ENCODE data around the gene SLC37A1. TPM values are rescaled to one million over a fixed set of nuclear protein-coding genes. Genes with fewer than 3 reads are reported as not detected.

SLC37A1 gene
- total and polyA plus RNA-seq, 7 donors, result 2.3 to 98.5 (median 7.8) TPM

- Histone ChIP-seq H3K36me3 (no peaks in the 10 kb centered on the region), H3K4me3 (no peak overlapping the region), H3K27me3 (no peaks in the 10 kb centered on the region), H3K4me1 (peaks cover 0 to 20% (median 16%) of the 10 kb centered on the region in 4 donors), H3K27ac (no peak overlapping the region), H3K9me3 (no peaks in the 10 kb centered on the region)
- no peak for TF ChIP-seq POLR2A (IDR thresholded peaks at IDR 0.05)
- TF ChIP-seq CTCF (IDR thresholded peaks at IDR 0.05), result no peak
- no peak for TF ChIP-seq POLR2AphosphoS5 (IDR thresholded peaks at IDR 0.05)
- TF ChIP-seq EP300 (IDR thresholded peaks at IDR 0.05), result no peak
- peak; percentile 59 for DNase-seq
- intact Hi-C loops (cut with DNase I), result no loop called here
- WGBS, 2 donors, result 94 to 95% methylated on average over 16 of the region's 16 CpGs
Observed at GRCh38 chr21:42512346-42513034, 1.2 kb upstream of the SLC37A1 start.

DNA sequence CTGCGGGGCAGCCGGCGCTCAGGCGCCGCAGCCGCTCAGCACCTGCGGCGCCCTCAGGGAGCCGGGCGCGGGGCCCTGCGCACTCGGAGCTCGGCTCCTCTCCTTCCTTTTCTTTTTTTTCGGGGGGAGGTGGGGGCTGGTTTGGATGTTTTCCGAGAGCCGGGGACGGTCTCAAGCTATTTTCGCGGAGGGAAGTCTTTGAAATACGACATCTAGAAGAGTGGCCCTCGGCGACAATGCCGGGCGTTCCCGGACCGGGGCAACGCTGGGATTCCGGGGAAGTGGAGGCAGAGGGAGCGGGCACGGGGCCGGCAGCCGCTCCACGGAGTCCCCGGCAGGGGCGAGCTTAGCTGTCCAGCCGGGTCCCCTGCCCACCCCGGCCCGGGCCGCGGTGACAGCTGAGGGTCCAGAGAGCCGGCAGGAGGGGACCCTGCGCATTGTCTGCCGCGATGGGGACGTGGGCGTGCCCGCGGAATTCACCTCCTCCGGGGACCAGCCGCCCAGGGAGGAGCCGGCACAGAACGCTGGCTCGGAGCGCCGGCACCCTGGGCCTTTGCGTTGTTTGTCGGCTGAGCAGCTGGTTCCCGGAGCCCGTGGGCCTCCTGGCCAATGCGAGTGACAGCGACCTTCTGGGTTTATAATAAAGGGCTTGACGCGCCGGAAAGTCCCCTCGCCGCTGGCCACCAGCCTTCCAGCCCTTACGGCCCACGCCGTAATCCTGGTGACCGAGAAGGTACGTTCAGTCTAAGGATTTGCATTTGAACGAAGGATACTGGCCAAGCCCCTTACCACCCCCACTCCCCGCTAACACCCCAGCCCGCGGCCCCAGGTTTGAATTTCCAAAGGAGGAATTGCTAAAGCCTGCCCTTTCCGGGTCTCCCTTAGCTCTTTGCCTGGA, 582 bp downstream of the SLC37A1 start:
- Histone ChIP-seq H3K27me3 (no peaks in the 10 kb centered on the region), H3K27ac (peak overlapping the region; percentile 59 to 73 (median 70)), H3K36me3 (peaks cover 0 to 13% (median 3%) of the 10 kb centered on the region in 4 donors), H3K9me3 (no peaks in the 10 kb centered on the region), H3K4me1 (peaks cover 0 to 20% (median 16%) of the 10 kb centered on the region in 4 donors), H3K4me3 (peak overlapping the region; percentile 69 to 86 (median 80))
- 1% methylated on average over 77 of the region's 77 CpGs for WGBS, 2 donors
- intact Hi-C loops (cut with DNase I), result no loop called here
- peak; percentile 72 for DNase-seq
- TF ChIP-seq POLR2AphosphoS5 (IDR thresholded peaks at IDR 0.05), result peak in 1 of 4 donors; percentile 6
- TF ChIP-seq POLR2A (IDR thresholded peaks at IDR 0.05), result no peak

DNA sequence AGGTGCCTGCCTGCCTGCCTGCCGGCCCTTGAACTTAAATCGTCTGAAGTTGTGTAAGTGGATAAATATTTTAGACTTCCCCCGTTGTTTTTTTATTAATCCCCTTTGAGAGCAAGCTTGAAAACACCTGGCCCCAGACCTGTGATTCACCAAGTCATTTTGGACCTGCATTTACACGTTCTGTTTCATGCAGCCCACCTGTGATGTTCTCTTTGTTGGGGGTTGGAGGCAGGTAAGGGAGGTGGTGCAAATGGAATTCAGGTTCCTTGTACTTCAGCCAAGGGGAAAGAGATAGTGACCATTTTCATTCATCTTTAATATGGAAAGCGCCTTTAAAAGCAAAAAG, 1.2 kb downstream of the SLC37A1 start:
- no peaks in the 10 kb centered on the region for H3K27me3 ChIP-seq
- WGBS, 2 donors, result 8 to 19% methylated on average over 5 of the region's 5 CpGs
- peak overlapping the region in 3 of 4 donors; percentile 69 to 73 (median 70) for H3K27ac ChIP-seq
- TF ChIP-seq POLR2AphosphoS5 (IDR thresholded peaks at IDR 0.05), result no peak
- no peak for TF ChIP-seq EP300 (IDR thresholded peaks at IDR 0.05)
- no peak for TF ChIP-seq POLR2A (IDR thresholded peaks at IDR 0.05)
- no peak for TF ChIP-seq CTCF (IDR thresholded peaks at IDR 0.05)
- DNase-seq, result no peak
- peaks cover 0 to 19% (median 4%) of the 10 kb centered on the region in 4 donors for H3K36me3 ChIP-seq
- peak overlapping the region; percentile 69 to 86 (median 80) for H3K4me3 ChIP-seq
- peaks cover 0 to 20% (median 16%) of the 10 kb centered on the region in 4 donors for H3K4me1 ChIP-seq
- H3K9me3 ChIP-seq, result no peaks in the 10 kb centered on the region
- intact Hi-C loops (cut with DNase I), result no loop called here

DNA sequence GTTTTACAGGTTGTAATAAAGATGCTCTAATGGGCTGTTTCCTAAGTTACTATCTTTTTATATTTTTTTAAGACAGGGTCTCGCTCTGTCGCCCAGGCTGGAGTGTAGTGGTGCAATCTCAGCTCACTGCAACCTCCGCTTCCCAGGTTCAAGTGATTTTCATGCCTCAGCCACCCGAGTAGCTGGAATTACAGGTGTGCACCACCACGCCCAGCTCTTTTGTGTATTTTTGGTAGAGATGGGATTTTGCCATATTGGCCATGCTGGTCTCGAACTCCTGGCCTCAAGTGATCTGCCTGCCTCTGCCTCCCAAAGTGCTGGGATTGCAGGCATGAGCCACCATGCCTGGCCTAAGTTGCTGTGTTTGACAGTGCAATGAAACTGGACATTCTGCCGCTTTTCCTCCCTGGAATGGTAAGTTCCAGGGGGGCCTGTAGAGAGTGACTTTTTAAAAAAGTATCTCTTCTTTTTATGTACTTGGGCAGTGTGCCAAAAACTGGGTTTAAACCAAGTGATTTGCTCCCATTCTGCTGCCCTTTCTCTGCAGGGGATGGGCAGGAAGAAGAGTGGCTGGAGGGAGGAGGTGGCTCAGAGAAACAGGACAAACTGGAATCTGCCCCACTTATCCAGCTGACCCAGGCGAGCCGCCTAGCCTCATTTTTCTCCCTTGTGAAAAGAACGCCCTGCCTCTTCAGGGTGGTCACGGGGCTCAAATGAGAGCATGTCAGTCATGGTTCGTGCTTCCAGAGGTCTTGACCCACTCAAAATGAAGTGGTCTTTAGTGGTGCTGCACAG, 2.3 kb downstream of the SLC37A1 start:
- intact Hi-C loops (cut with DNase I), result no loop called here
- no peak for TF ChIP-seq CTCF (IDR thresholded peaks at IDR 0.05)
- no peak for TF ChIP-seq EP300 (IDR thresholded peaks at IDR 0.05)
- WGBS, 2 donors, result 40 to 71% methylated on average over 12 of the region's 12 CpGs
- peak; percentile 48 for DNase-seq
- Histone ChIP-seq H3K27me3 (no peaks in the 10 kb centered on the region), H3K9me3 (no peaks in the 10 kb centered on the region), H3K27ac (no peak overlapping the region), H3K4me3 (no peak overlapping the region), H3K36me3 (peaks cover 0 to 26% (median 4%) of the 10 kb centered on the region in 4 donors), H3K4me1 (peaks cover 0 to 20% (median 16%) of the 10 kb centered on the region in 4 donors)

Measured in sigmoid colon (tissue), 7 donors.